Effector memory CD8-positive, alpha-beta T cell (primary cell): ENCODE measurements around the gene TBL3.

Experiments used
- ATAC-seq: fragments of 150-1000 bp; cut with Tn5 transposase; replicated peaks from 2 replicates; pipeline ENCODE4 v1.10.0; 2021; ENCODE audit warnings: mild to moderate bottlenecking, moderate library complexity
- DNase-seq, 3 experiments: peaks; one replicate each; pipeline ENCODE4 v3.0.0; 2021
- H3K27ac Mint-ChIP-seq, 2 donors: one replicate each; pipeline ENCODE4 v1.8.0; 2022; ENCODE audit warnings: mild to moderate bottlenecking in 2 of 2, mixed read lengths in 2 of 2, moderate library complexity in 2 of 2
- H3K27me3 Mint-ChIP-seq, 2 donors: one replicate each; pipeline ENCODE4 v1.8.0; 2022; ENCODE audit warnings: mixed read lengths in 2 of 2
- H3K36me3 Mint-ChIP-seq: one replicate; pipeline ENCODE4 v1.8.0; 2022; ENCODE audit warnings: mild to moderate bottlenecking, moderate library complexity, mixed read lengths; ENCODE audit not compliant: insufficient read depth
- H3K4me1 Mint-ChIP-seq, 2 donors: one replicate each; pipeline ENCODE4 v1.8.0; 2022; ENCODE audit warnings: low read depth in 2 of 2, mixed read lengths in 2 of 2
- H3K4me3 Mint-ChIP-seq, 2 donors: one replicate each; pipeline ENCODE4 v1.8.0; 2022; ENCODE audit warnings: mild to moderate bottlenecking in 2 of 2, mixed read lengths in 2 of 2, moderate library complexity in 2 of 2
- H3K9me3 Mint-ChIP-seq, 2 donors: one replicate each; pipeline ENCODE4 v1.8.0; 2022; ENCODE audit warnings: mixed read lengths in 2 of 2

TBL3 gene

GRCh38 chr16:1999866-2000514 lies 28.1 kb downstream of the TBL3 start:
- no peak overlapping the region for H3K27ac Mint-ChIP-seq
- H3K9me3 Mint-ChIP-seq, result no peaks in the 10 kb centered on the region

GRCh38 chr16:2001035-2001434 lies 29.2 kb downstream of the TBL3 start:
- ATAC-seq (no peak), DNase-seq (no peak)
- Mint-ChIP-seq H3K27ac (peak overlapping the region in 1 of 2 donors; percentile 38), H3K27me3 (no peaks in the 10 kb centered on the region), H3K9me3 (no peaks in the 10 kb centered on the region), H3K36me3 (peaks cover 30% of the 10 kb centered on the region), H3K4me3 (no peak overlapping the region), H3K4me1 (peaks cover 16 to 17% of the 10 kb centered on the region in 2 donors)

More at GRCh38 chr16:1999866-2000514, 28.1 kb downstream of the TBL3 start:
- ATAC-seq (no peak), DNase-seq (no peak)
- peaks cover 30% of the 10 kb centered on the region for H3K36me3 Mint-ChIP-seq
- no peaks in the 10 kb centered on the region for H3K27me3 Mint-ChIP-seq
- H3K4me1 Mint-ChIP-seq, result peaks cover 9 to 11% of the 10 kb centered on the region in 2 donors
- no peak overlapping the region for H3K4me3 Mint-ChIP-seq

DNA sequence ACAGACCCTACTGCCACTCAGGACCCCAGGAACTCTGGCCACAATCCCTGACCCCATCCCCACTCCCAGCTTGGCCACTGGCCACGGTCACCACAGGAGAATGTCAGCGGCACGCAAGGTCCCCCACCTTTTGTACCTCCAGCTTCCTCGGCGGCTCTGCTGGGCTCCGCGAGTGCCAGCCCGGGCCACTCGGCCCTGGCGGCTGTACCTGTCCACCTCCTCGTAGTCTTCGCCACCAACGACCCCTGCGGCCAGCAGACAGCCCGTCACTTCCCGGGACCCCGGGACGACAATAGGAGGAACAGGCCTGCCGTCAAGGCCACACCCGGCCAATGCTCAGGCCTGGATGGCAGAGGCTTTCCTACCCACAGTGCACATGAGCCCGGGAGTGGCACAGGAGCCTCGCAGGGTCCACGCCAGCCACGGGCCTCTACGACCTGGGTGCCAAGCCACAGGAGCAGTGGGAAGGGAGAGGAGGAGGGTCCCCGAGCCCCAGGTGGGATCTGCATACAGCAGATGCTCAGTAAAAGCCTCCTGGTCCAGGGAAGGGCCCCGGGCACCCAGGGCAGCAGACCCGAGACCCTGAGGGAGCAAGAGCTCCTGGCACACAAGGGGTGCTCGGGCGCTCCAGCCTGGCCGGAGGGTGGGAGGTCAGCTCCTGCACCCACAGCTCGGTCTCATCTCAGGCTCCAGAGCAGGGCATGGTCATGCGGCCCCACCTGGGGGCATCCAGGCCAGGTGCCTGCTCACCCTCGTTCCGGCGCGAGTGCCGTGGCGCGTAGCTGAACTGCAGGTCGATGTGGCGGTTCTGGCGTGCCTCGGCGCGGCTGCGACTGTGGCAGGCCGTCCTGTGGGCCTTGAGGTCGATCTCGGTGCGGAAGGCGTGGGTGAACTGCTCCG lies 29.9 kb downstream of the TBL3 start:
- Mint-ChIP-seq H3K9me3 (no peaks in the 10 kb centered on the region), H3K27ac (no peak overlapping the region), H3K4me1 (peaks cover 22 to 23% of the 10 kb centered on the region in 2 donors), H3K27me3 (no peaks in the 10 kb centered on the region), H3K36me3 (peaks cover 30% of the 10 kb centered on the region), H3K4me3 (no peak overlapping the region)
- DNase-seq (no peak), ATAC-seq (no peak)

DNA sequence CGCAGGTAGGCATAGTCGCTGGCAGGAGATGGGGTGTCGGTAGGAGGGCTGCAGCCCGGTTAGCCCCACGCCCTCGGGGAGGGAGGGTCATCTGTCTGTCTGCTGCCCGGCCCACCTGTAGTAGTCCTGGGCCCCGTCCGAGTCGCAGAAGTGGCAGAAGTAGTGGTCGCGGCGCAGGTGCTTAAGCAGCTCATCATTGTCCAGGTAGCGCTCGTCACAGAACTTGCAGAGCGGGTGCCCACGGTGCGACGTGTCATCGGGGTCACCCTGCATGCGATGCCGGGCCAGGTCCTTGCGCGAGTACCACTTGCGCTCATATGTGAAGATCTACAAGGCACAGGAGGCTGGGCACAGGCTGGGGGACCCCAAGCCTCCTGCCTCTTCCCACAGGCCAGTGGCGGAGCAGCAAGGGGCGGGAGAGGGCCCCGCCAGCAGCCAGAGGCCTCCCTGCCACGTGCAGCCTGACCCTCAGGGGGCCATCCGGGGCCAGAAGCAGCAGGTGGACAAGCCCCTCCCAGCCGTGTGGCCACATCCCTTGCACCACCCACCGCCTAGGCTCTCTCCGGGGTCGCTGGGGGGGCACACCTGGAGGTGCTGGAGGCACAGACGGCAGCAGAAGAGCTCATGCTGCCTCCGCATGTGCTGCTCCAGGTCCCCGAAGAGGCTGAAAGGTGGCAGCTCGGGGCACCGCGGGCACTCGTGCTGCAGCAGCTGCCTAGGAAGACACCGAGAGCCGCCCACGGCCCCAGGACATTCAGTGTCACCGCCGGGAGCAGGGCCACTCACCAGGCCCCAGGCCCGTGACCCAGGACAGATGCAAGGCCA lies 30.8 kb downstream of the TBL3 start:
- peaks cover 29% of the 10 kb centered on the region for H3K36me3 Mint-ChIP-seq
- peaks cover 27 to 30% of the 10 kb centered on the region in 2 donors for H3K4me1 Mint-ChIP-seq
- DNase-seq (no peak), ATAC-seq (no peak)
- H3K27me3 Mint-ChIP-seq, result no peaks in the 10 kb centered on the region
- H3K27ac Mint-ChIP-seq, result no peak overlapping the region
- no peak overlapping the region for H3K4me3 Mint-ChIP-seq
- H3K9me3 Mint-ChIP-seq, result no peaks in the 10 kb centered on the region

DNA sequence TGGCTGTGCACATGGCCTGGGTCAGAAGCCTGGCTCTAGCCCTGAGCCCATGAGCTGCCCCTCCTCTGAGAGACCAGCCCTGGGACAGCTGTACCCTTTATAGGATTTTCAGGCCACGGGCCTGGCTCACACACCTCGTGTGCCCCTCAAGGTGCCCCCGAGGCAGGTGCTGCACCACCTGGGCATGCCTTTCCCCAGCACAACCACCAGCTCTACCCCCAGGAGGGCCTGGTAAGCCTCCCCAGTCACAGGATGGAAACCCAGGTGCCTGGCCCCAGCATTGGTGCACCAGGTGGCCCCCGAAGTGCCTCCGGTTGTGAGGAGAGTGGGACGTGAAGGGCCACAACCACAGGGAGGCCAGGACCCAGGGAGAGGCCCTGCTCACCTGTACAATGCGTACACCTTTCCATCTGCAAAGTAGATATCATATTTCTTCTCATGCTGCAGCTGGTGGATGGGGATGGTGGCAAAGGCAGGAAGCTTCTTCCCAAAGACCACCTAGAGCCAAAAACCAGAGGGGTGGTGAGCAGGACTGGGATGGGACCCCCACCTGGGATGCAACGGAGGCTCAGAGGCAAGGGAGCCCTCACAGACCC lies 31.5 kb downstream of the TBL3 start:
- peaks cover 26% of the 10 kb centered on the region for H3K36me3 Mint-ChIP-seq
- H3K4me3 Mint-ChIP-seq, result no peak overlapping the region
- H3K9me3 Mint-ChIP-seq, result no peaks in the 10 kb centered on the region
- no peak for DNase-seq
- H3K27ac Mint-ChIP-seq, result no peak overlapping the region
- no peaks in the 10 kb centered on the region for H3K27me3 Mint-ChIP-seq
- no peak for ATAC-seq
- peaks cover 34 to 37% of the 10 kb centered on the region in 2 donors for H3K4me1 Mint-ChIP-seq

DNA sequence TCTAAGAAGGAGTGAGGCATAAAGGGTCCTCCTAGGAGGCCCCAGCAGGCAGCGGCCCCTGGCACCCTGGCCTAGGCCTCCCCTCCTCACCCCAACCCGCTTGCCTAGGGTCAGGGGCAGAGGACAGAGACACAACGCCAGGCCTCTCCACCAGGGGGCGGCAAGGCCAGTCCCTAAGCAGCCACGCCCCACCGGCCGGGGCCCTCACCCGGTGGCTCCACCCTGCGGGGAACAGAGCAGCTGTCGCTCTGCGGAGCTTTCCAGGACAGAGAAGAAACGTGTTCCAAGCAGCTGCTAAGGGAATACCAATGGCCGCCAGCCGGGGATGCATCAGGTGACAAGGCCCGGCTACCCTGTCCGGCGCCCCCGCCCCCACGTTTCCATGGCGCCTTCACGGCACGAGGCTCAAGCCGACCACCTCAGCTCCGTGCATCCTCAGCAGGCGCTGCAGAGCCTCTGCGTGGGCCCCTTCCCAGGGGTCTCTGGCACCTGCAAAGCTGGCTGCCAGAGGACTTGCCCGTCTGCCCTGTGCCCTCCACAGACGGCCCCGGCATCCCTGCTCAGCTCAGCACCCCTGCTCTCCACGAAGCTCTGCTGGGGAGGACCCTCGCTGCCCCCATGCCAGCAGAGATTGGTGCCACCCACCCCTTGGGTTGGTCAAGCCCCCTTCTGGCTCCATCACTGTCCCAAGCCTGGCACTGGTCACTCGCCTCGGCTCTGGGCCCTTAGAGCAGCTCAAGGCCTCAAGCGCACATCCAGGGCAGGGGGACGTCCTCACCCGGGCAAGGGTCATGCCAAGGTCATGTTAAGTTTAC lies 32.2 kb downstream of the TBL3 start:
- peak; percentile 90 for ATAC-seq
- peaks cover 22% of the 10 kb centered on the region for H3K36me3 Mint-ChIP-seq

GRCh38 chr16:2004795-2005517 lies 33.1 kb downstream of the TBL3 start:
- no peaks in the 10 kb centered on the region for H3K27me3 Mint-ChIP-seq
- DNase-seq, result no peak
- no peaks in the 10 kb centered on the region for H3K9me3 Mint-ChIP-seq
- peak overlapping the region in 1 of 2 donors; percentile 81 for H3K27ac Mint-ChIP-seq
- ATAC-seq, result no peak
- H3K36me3 Mint-ChIP-seq, result peaks cover 22% of the 10 kb centered on the region
- H3K4me3 Mint-ChIP-seq, result peak overlapping the region in 1 of 2 donors; percentile 70
- H3K4me1 Mint-ChIP-seq, result peaks cover 41 to 44% of the 10 kb centered on the region in 2 donors

More for the DNA sequence above, 32.2 kb downstream of the TBL3 start:
- Mint-ChIP-seq H3K9me3 (no peaks in the 10 kb centered on the region), H3K4me1 (peaks cover 40 to 43% of the 10 kb centered on the region in 2 donors), H3K27ac (no peak overlapping the region), H3K27me3 (no peaks in the 10 kb centered on the region), H3K4me3 (no peak overlapping the region)
- peak; percentile 82 to 86 (median 84) for DNase-seq

GRCh38 chr16:2005646-2006045 lies 33.8 kb downstream of the TBL3 start:
- DNase-seq (no peak), ATAC-seq (no peak)
- no peaks in the 10 kb centered on the region for H3K9me3 Mint-ChIP-seq
- peak overlapping the region in 1 of 2 donors; percentile 48 for H3K4me3 Mint-ChIP-seq
- no peaks in the 10 kb centered on the region for H3K27me3 Mint-ChIP-seq
- H3K4me1 Mint-ChIP-seq, result peaks cover 46 to 48% of the 10 kb centered on the region in 2 donors
- H3K36me3 Mint-ChIP-seq, result peaks cover 18% of the 10 kb centered on the region
- peak overlapping the region; percentile 35 to 81 for H3K27ac Mint-ChIP-seq

DNA sequence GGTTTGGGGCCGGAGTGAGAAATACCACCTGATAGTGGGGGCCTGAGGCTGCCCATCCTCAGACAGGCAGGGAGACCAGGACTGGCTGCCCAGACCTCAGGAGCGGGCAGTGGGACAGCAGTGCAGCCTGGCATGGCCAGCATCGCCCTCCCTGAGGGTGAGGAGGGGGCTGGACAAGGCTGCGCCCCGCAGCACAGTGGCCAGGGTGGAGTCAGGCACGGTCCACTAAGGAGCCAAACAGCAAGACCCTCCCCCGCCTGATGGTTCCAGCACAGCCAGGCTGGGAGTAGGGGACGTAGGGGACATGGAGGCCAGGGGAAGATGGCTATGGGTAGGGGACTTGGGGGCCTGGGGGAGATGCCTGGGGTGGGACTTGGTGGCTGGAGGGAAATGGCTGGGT lies 34.5 kb downstream of the TBL3 start:
- no peaks in the 10 kb centered on the region for H3K9me3 Mint-ChIP-seq
- H3K4me1 Mint-ChIP-seq, result peaks cover 46 to 48% of the 10 kb centered on the region in 2 donors
- ATAC-seq, result no peak
- H3K27me3 Mint-ChIP-seq, result no peaks in the 10 kb centered on the region
- DNase-seq, result no peak
- H3K27ac Mint-ChIP-seq, result peak overlapping the region in 1 of 2 donors; percentile 81
- H3K36me3 Mint-ChIP-seq, result peaks cover 13% of the 10 kb centered on the region
- H3K4me3 Mint-ChIP-seq, result peak overlapping the region in 1 of 2 donors; percentile 60

DNA sequence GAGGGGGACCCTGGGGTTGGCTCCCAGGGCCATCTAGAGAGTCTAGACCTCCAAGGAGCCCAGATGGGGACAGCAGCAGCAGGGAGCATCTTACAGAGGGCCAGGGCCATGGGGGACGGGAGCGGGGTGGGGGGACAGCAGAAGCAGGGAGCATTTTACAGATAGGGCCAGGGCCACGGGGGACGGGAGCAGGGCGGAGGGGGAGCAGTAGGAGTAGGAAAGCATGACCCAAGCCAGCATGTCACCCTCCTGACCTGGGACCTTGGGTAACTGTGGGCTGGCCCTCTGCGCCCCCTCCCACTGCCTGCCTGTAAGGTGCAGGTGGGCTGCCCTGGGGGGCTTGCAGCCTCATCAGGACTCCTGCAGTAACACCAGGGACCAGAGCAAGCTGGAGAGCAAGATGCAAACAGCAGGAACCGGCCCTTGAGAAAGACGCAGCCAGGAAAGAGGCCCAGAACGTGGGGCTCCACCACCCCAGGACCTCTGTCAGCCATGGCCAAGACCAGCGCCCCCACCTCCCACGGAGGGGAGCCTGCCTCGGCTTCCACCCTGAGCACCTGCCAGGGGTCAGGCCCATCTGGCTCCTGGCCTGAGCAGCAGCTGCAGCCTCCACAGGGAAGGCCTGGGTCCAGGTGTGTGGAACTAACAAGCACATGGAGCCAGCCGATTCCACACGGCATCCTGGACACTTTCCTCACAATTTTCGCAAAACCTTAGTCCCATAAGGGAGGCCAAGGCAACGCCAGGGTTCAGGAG lies 35.4 kb downstream of the TBL3 start:
- Mint-ChIP-seq H3K27me3 (no peaks in the 10 kb centered on the region), H3K27ac (peak overlapping the region; percentile 81 to 90), H3K36me3 (peaks cover 10% of the 10 kb centered on the region), H3K4me3 (peak overlapping the region; percentile 80 to 85), H3K4me1 (peaks cover 46 to 48% of the 10 kb centered on the region in 2 donors), H3K9me3 (no peaks in the 10 kb centered on the region)
- ATAC-seq (no peak), DNase-seq (no peak)

DNA sequence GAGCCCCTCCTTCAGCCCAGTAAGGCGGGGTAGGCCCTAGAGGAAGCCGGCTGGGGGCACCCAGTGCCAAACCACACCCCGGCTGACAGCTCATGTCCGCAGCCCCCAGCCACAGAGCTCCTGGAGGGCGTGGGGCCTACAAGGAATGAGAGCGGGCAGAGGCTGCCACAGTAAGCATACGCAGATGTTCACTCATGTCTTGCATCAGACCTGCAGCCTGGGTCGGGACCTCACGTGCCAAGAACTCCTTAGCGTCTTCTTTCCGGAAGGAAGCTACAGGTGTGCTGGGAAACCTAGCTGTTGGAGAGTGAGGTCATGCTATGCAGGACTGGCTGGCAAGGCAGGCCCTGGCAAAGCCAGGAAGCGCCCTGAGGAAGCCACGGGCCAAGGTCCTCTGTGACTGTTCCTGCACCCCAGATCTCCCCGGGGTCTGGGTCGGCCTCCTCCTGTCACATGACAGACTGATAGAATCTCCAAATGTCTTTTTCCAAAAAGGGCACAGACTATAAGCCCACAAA lies 36.2 kb downstream of the TBL3 start:
- H3K36me3 Mint-ChIP-seq, result peaks cover 7% of the 10 kb centered on the region
- H3K27ac Mint-ChIP-seq, result peak overlapping the region; percentile 71 to 90
- DNase-seq, result no peak
- H3K27me3 Mint-ChIP-seq, result no peaks in the 10 kb centered on the region
- peak overlapping the region; percentile 80 to 85 for H3K4me3 Mint-ChIP-seq
- ATAC-seq, result peak; percentile 11
- peaks cover 45 to 46% of the 10 kb centered on the region in 2 donors for H3K4me1 Mint-ChIP-seq
- no peaks in the 10 kb centered on the region for H3K9me3 Mint-ChIP-seq
